Natural killer cell (primary cell): Measurements from ENCODE around the gene LRRC40. TPM values are rescaled to one million over a fixed set of nuclear protein-coding genes. Genes with fewer than 3 reads are reported as not detected.
A peak's percentile ranks its signal among the peaks of the same experiment; 100 is the strongest.

Experiments
- ATAC-seq, 3 donors: fragments of 150-1000 bp in 2 of 3; fragments of 200-7000 bp in 1 of 3; cut with Tn5 transposase; 1 replicate in 1 of 3; 2 replicates in 2 of 3; pipeline ENCODE4 v1.10.0; 2021; ENCODE audit warnings: mild to moderate bottlenecking in 2 of 3, moderate library complexity in 2 of 3
- DNase-seq, 2 donors: peaks; one replicate each; pipeline versions ENCODE4 v3.0.0 to v3.0.0-alpha.2; 2013 to 2021; ENCODE audit warnings: mixed read lengths in 1 of 2
- H3K27ac ChIP-seq: one replicate; pipeline ENCODE4 v1.5.1; 2013; ENCODE audit warnings: mild to moderate bottlenecking, low read length
- H3K27me3 ChIP-seq: one replicate; pipeline ENCODE4 v1.6.1; 2013; ENCODE audit warnings: low read length; ENCODE audit not compliant: control insufficient read depth, insufficient read depth
- H3K36me3 ChIP-seq: one replicate; pipeline ENCODE4 v1.6.1; 2013; ENCODE audit warnings: low read length; ENCODE audit not compliant: control insufficient read depth, insufficient read depth
- H3K4me1 ChIP-seq: one replicate; pipeline ENCODE4 v1.6.1; 2013; ENCODE audit warnings: low read length; ENCODE audit not compliant: control insufficient read depth, insufficient read depth
- H3K4me3 ChIP-seq: one replicate; pipeline ENCODE4 v1.5.1; 2013; ENCODE audit warnings: low read length
- H3K9me3 ChIP-seq: one replicate; pipeline ENCODE4 v1.6.1; 2013; ENCODE audit warnings: low read length; ENCODE audit not compliant: control insufficient read depth, insufficient read depth
- H3K27ac Mint-ChIP-seq, 2 donors: one replicate each; pipeline ENCODE4 v1.8.0; 2022; ENCODE audit warnings: mild to moderate bottlenecking in 2 of 2, mixed read lengths in 2 of 2, moderate library complexity in 1 of 2
- H3K27me3 Mint-ChIP-seq, 2 donors: one replicate each; pipeline ENCODE4 v1.8.0; 2022; ENCODE audit warnings: low read depth in 2 of 2, mixed read lengths in 2 of 2
- H3K36me3 Mint-ChIP-seq: one replicate; pipeline ENCODE4 v1.8.0; 2022; ENCODE audit warnings: mixed read lengths
- H3K4me1 Mint-ChIP-seq, 2 donors: one replicate each; pipeline ENCODE4 v1.8.0; 2022; ENCODE audit warnings: mixed read lengths in 2 of 2
- H3K4me3 Mint-ChIP-seq: one replicate; pipeline ENCODE4 v1.8.0; 2022; ENCODE audit warnings: mild to moderate bottlenecking, moderate library complexity, mixed read lengths
- H3K9me3 Mint-ChIP-seq, 2 donors: one replicate each; pipeline ENCODE4 v1.8.0; 2022; ENCODE audit warnings: mixed read lengths in 2 of 2
- CTCF ChIP-seq: fragments of 200-600 bp; IDR thresholded peaks from one replicate; pipeline ENCODE4 v1.8.0; 2022; ENCODE audit warnings: antibody characterized with exemption
- WGBS: methylation state at CpG from one replicate; pipeline ENCODE4 v1.1.7; 2013; ENCODE audit warnings: missing lambda C conversion rate; ENCODE audit not compliant: insufficient coverage; 5-methylcytosine and 5-hydroxymethylcytosine counted together
- intact Hi-C: fragments of 100-400 bp; cut with micrococcal nuclease; formaldehyde crosslinking; loops from one replicate; pipeline ENCODE4 v1.14.2; 2022
- total RNA-seq, 4 donors: library from RNA; stranded (reverse); fragments of 120-200 nt in 1 of 4; gene quantifications; one replicate each; pipeline versions ENCODE4 v1.2.3 to v1.2.4, GENCODE V29; 2013 to 2022

Gene LRRC40
- total RNA-seq, 3 donors from 2014 or later (not counting 1 experiment from before 2014, with no cell fraction given) = 15.5 to 18.4 (median 16.5) TPM

DNA sequence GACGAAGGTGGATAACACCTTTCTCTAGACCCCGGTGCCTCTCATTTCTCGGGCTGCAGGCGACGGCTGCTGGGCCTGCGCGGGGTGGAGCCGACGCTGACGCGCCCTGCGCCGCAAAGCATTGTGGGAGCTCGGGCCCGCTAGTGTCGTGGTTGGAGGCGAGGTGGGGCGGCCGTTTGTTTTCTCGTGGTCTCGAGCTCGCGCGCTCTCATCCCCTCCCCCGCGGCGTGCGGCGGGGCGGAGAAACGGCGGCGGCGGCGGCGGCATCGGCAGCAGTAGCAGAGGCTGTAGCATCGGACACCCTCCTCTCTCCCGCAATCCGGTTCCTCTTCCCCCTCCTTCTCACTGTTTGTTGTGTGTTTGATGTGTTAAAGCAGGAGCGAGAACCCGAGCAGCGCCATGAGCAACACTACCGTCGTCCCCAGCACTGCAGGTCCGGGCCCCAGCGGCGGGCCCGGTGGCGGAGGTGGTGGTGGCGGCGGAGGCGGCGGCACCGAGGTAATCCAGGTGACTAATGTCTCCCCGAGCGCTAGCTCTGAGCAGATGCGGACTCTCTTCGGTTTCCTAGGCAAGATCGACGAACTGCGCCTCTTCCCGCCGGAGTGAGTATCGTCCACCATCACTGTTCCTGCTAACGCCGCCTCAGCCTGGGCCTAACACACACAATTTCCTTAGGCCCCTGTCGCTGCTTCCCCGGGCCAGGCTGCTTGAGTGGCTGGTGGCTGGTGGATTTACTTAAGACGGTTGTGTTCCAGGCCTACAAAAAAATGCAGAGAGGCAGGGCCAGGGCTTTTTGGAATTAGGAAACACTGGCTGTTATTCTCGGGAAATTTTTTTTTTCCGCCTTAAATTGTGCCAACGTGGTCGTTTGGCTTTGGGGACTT lies 16.1 kb upstream of the LRRC40 start, which contains the start of gene SRSF11:
TSS of gene SRSF11 (plus strand) at position 143 of the 884 bp plus-strand sequence. CDS start at position 400, 257 bp downstream.
- ATAC-seq (peak; percentile 94 to 99 (median 96)), DNase-seq (peak; percentile 97 to 98)
- peak within 1 kb of the TSS; percentile 77 for H3K4me3 ChIP-seq
- WGBS = under 1% methylated on average over 70 of the region's 74 CpGs
- H3K4me3 Mint-ChIP-seq = peak within 1 kb of the TSS; percentile 96
- peaks cover 23% of the 10 kb centered on the region for H3K36me3 ChIP-seq
- H3K4me1 Mint-ChIP-seq = peaks cover 40 to 49% of the 10 kb centered on the region in 2 donors
- H3K9me3 Mint-ChIP-seq = no peaks in the 10 kb centered on the region
- intact Hi-C loops = loop anchor here (1.0 to 5.0 kb wide), 5 partner anchors 16 to 856 kb away; partner anchors contain the start of genes ANKRD13C, CTH and LRRC40
- no peaks in the 10 kb centered on the region for H3K9me3 ChIP-seq
- peak; percentile 14 for TF ChIP-seq CTCF
- H3K27me3 ChIP-seq = no peaks in the 10 kb centered on the region
- peaks cover 10% of the 10 kb centered on the region for H3K4me1 ChIP-seq
- H3K27me3 Mint-ChIP-seq = no peaks in the 10 kb centered on the region
- peak within 1 kb of the TSS; percentile 98 for H3K27ac ChIP-seq
- H3K36me3 Mint-ChIP-seq = no peaks in the 10 kb centered on the region
- H3K27ac Mint-ChIP-seq = peak within 1 kb of the TSS; percentile 93 to 97

DNA sequence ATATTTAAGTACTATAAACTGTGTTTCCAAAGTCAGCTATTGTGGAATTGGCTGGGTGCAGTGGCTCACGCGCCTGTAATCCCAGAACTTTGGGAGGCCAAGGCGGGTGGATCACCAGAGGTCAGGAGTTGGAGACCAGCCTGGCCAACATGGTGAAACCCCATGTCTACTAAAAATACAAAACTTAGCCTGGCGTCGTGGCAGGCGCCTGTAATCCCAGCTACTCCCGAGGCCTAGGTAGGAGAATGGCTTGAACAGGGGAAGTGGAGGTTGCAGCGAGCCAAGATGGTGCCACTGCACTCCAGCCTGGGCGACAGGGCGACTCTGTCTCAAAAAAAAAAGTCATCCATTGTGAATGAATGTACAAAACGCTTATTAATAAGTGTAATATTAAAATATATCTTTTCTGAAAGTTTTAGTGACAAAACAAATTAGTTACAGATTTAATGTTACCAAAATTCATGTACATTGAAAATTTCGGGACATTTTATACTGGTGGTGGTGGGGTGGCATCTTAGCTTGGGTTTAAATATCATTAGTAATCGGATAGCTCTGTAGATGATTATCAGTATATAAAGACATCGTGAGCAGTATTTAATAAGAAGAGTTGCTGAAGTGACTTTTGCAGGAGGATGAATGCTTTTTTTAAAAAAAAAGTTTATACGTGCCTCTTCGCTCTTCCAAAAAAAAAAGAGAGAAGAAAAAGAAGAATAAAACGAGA lies 15.3 kb upstream of the LRRC40 start:
- no peak for DNase-seq
- H3K27me3 Mint-ChIP-seq = no peaks in the 10 kb centered on the region
- H3K4me1 ChIP-seq = peaks cover 10% of the 10 kb centered on the region
- no peak for ATAC-seq
- TF ChIP-seq CTCF = no peak
- peak overlapping the region; percentile 96 for H3K4me3 Mint-ChIP-seq
- intact Hi-C loops = loop anchor here (1.0 to 5.0 kb wide), 5 partner anchors 15 to 857 kb away; partner anchors contain the start of genes ANKRD13C, CTH and LRRC40
- H3K36me3 Mint-ChIP-seq = no peaks in the 10 kb centered on the region
- peak overlapping the region; percentile 93 to 97 for H3K27ac Mint-ChIP-seq
- no peaks in the 10 kb centered on the region for H3K27me3 ChIP-seq
- H3K9me3 Mint-ChIP-seq = no peaks in the 10 kb centered on the region
- no peaks in the 10 kb centered on the region for H3K9me3 ChIP-seq
- peak overlapping the region; percentile 98 for H3K27ac ChIP-seq
- peaks cover 23% of the 10 kb centered on the region for H3K36me3 ChIP-seq
- 42% methylated on average over 10 of the region's 17 CpGs for WGBS
- H3K4me3 ChIP-seq = peak overlapping the region; percentile 77
- H3K4me1 Mint-ChIP-seq = peaks cover 40 to 49% of the 10 kb centered on the region in 2 donors

- no peak overlapping the region for H3K4me3 ChIP-seq
- no peaks in the 10 kb centered on the region for H3K27me3 Mint-ChIP-seq
- H3K27ac ChIP-seq = peak overlapping the region; percentile 9
- intact Hi-C loops = loop anchor here (5.0 kb wide), 3 partner anchors 132 to 857 kb away; partner anchors contain the start of gene ANKRD13C
- H3K4me3 Mint-ChIP-seq = peak overlapping the region; percentile 60
- no peaks in the 10 kb centered on the region for H3K36me3 Mint-ChIP-seq
- H3K4me1 Mint-ChIP-seq = peaks cover 40 to 49% of the 10 kb centered on the region in 2 donors
- H3K36me3 ChIP-seq = peaks cover 25% of the 10 kb centered on the region
- no peak for TF ChIP-seq CTCF
- H3K9me3 Mint-ChIP-seq = no peaks in the 10 kb centered on the region
- no peak for DNase-seq
- no peak for ATAC-seq
- H3K9me3 ChIP-seq = no peaks in the 10 kb centered on the region
- H3K4me1 ChIP-seq = peaks cover 10% of the 10 kb centered on the region
- WGBS = 85% methylated on average over 2 of the region's 2 CpGs
- no peaks in the 10 kb centered on the region for H3K27me3 ChIP-seq
- H3K27ac Mint-ChIP-seq = peak overlapping the region; percentile 93 to 97
Observed at GRCh38 chr1:70220015-70220414, 14.6 kb upstream of the LRRC40 start.
